Neural progenitor cell (in vitro differentiated cells): ENCODE results near the gene ZNF683.

Experiments
- CTCF ChIP-seq: fragments of 200-600 bp; sonication (generic); IDR thresholded peaks from 2 replicates; pipeline ENCODE4 v1.5.1; 2017; ENCODE audit warnings: antibody characterized with exemption, mild to moderate bottlenecking
- EZH2 ChIP-seq: fragments of 200-600 bp; sonication (generic); IDR thresholded peaks from 2 replicates; pipeline ENCODE4 v1.6.1; 2017; ENCODE audit warnings: antibody characterized with exemption, mild to moderate bottlenecking, moderate library complexity
- EZH2phosphoT487 ChIP-seq: fragments of 200-600 bp; sonication (generic); IDR thresholded peaks from 2 replicates; pipeline ENCODE4 v1.6.1; 2017; ENCODE audit warnings: antibody characterized with exemption

GRCh38 chr1:26337206-26337535, 35.4 kb downstream of the ZNF683 start:
- TF ChIP-seq CTCF: no peak
- TF ChIP-seq EZH2: no peak
- no peak for TF ChIP-seq EZH2phosphoT487
